NCI-H1092 (cell line): ENCODE measurements around the gene PCBD2.
A peak's percentile ranks its signal among the peaks of the same experiment; 100 is the strongest.
"Not testable (repeated sequence)": the region's sequence is repeated elsewhere in the genome, so short reads cannot be mapped to it uniquely, and the experiment has no call there.

Experiments used
- DNase-seq: peaks from one replicate; lab custom pipeline; 2025; lab: John Stamatoyannopoulos, UW

Gene PCBD2

GRCh38 chr5:134904610-134905245, at the start of gene PCBD2:
Gene PCBD2 (plus strand): TSS chr5:134905131. CDS start chr5:134905140, 9 bp downstream.
- DNase-seq, result peak; percentile 85

DNA sequence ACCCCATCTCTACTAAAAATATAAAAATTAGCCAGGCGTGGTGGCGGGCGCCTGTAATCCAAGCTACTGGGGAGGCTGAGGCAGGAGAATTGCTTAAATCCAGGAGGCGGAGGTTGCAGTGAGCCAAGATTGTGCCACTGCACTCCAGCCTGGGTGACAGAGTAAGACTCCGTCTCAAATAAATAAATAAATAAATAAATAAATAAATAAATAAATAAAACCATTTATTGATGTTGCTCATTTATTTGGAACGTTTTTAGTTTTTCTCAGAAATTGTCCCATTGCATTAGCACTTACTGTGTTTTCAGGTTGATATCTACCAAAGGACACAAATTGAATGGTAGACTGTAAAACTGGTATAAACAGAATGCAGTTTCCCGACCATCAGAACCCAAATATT, 48.5 kb upstream of the PCBD2 start:
- not testable (repeated sequence) for DNase-seq

- no peak for DNase-seq
These were observed 47.5 kb upstream of the PCBD2 start for GRCh38 chr5:134857401-134857800.

GRCh38 chr5:134864707-134865106, 40.2 kb upstream of the PCBD2 start:
- DNase-seq, result no peak

DNA sequence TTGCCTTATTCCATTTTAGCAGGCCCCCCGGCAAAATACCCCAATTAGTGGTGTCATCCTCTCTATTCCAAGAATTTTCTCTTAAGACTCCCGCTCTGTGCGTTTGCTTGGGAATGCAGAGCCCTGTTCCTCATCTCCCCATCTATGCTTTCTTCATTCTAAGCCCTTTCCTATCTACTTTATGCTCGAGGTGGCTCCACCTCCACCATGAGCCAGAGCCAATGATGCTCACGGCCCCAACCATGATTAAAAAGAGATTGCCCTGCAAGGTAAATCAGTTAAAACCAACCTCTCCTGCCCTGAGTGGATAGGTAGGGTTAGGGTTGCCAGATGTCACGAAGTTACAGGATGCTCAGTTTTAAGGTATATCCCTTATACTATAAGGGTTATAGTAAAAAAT, 31.4 kb upstream of the PCBD2 start:
- no peak for DNase-seq

GRCh38 chr5:134873987-134874830, 30.7 kb upstream of the PCBD2 start, which contains the start of gene TXNDC15:
Gene TXNDC15 (plus strand): TSS chr5:134874371. CDS start chr5:134874428, 57 bp downstream.
- DNase-seq, result peak; percentile 77

DNA sequence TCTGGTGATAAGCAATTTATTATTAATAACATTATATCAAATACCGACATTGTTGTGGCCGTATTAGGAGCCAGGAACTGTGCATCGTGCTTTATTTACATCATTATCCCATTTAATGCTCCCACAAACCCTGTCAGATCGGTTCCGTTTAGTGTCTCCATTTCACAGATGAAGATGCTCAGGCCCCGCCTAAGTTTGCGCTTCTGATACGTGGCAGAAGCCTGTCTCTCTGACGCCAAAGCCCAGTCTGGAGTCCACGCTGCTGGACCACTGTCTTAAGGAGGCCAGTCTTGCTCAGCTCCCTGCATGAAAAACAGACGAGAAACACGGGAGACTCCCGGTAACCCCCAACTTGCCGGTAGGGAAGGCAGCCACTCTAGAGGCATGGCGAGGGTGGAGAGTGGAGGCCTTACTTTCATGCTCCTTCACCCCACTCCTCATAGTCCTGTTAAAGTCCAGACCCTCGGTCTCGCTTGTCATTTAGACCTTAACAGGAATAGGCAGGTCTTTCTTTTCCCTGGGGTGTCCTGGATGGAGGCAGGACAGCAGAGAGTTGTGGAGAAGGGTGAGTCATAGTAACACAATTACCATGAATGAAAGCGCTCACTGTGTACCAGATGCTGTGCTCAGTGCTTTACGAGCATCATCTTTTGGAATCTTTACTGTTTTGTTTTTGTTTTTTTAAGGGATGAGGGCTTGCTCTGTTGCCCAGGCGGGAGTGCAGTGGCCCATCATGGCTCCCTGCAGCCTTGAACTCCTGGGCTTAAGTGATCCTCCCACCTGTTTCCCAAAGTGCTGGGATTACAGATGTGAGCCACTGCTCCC, 29.9 kb upstream of the PCBD2 start:
- DNase-seq, result peak; percentile 19

DNA sequence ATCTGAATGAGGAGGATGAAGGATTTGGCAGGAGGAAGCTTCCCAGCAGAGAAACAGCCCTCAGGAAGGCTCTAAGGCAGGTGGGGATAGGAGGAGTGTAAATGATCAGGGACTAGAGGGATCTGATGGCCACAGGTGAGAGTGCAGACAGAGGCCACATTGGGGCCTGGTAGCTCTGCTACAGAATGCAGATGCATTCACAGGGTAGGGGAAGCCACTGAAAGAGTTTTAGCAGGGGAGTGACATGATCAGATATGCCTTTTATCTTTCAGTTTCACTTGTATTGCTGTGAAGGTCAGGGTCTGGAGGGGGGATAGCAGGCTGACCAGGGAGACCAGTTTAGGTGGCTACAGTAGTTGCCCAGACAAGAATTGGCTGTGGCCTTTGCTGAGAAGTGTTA, 27.8 kb upstream of the PCBD2 start:
- no peak for DNase-seq

DNA sequence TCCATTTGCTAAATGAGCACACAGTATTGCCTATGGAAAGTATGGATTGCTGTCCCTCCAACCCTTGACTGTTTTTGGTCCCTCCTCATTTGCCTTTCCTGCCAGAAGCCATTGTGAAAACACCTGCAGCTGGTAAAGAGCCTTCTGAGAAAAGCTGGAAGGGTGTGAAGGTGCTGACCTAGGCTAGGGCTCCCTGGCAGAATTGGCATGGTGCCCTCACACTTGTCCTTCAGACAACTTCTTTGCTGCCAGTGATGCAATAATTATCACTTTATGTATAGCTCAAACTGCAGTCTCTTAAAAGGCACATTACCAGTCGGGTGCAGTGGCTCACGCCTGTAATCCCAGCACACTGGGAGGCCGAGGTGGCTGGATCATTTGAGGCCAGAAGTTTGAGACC, 26.5 kb upstream of the PCBD2 start:
- DNase-seq, result no peak

- DNase-seq, result no peak
These were observed 25.5 kb upstream of the PCBD2 start for GRCh38 chr5:134879456-134879855.

DNA sequence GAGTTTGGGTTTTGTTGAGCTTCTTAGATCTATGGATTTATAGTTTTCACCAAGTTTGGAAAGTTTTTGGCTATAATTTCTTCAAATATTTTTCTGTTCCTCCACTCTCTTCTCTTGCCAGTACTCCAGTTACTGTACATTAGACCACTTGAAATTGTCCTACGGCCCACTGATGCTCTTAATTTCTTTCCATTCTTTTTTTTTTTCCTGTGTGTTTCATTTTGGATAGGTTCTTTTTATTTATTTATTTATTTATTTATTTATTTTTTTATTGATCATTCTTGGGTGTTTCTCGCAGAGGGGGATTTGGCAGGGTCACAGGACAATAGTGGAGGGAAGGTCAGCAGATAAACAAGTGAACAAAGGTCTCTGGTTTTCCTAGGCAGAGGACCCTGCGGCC, 24.0 kb upstream of the PCBD2 start:
- not testable (repeated sequence) for DNase-seq

- DNase-seq, result not testable (repeated sequence)
These were observed 23.2 kb upstream of the PCBD2 start for GRCh38 chr5:134881711-134882110.

GRCh38 chr5:134887593-134888159, 17.3 kb upstream of the PCBD2 start:
- no peak for DNase-seq

DNA sequence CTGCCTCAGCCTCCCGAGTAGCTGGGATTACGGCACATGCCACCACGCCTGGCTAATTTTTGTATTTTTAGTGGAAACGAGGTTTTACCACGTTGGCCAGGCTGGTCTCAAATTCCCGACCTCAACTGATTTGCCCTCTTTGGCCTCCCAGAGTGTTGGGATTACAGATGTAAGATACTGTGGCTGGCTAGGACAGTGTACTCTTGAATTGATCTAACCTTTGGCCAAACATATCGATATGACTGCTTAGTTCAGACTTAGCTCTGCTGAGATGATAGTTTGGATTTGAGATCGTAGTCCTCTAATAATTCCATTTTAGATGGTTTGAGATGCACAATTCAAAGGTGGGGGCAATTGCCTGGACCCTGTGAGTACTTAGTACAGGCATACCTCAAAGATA, 15.6 kb upstream of the PCBD2 start:
- DNase-seq, result no peak

DNA sequence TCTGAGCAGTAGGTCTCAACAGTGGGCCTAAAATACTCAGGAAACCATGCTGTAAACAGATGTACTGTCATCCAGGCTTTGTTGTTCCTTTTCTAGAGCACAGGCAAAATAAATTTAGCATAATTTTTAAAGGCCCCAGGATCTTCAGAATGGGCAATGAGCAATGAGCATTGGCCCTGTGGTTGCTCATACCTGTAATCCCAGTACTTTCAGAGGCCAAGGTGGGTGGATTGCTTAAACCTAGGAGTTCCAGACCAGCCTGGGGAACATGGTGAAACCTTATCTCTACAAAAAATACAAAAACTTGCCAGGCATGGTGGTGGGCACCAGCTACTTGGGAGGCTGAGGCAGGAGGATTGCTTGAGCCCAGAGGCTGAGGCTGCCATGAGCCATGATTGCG, 13.5 kb upstream of the PCBD2 start:
- no peak for DNase-seq

- no peak for DNase-seq
These were observed 12.6 kb upstream of the PCBD2 start for GRCh38 chr5:134892282-134892681.

GRCh38 chr5:134892926-134893325, 12.0 kb upstream of the PCBD2 start:
- no peak for DNase-seq

DNA sequence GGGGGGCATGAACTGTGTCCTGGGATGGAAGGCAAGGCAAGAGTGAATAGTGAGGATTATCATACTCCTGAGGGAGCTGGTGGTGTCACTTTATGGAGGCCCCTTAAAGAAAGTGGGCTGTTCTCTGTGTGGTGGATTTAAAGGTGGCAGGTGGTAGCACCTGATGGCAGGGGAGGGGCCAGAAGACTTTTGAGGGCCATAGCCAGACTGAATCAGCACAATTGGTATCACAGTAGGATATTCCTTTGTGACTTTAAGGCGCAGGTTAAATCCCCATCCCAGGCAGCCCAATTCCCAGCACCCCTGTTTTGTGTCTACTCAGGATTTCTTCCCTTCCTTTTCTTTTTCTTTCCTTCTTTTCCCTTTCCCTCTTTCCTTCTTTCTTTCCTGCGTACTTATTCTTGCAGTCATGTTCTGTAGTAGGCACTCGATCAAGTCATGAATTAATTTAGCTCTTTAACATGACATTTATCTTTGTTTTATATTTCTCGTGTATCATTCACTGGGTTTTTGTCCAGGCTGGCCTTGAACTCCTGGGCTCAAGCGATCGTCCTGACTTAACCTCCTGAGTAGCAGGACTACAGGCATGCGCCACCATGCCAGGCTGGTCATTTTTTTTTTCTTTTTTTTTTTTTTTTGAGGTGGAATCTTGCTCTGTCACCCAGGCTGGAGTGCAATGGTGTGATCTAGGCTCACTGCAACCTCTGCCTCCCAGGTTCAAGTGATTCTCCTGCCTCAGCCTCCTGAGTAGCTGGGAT, 11.0 kb upstream of the PCBD2 start:
- DNase-seq, result no peak

DNA sequence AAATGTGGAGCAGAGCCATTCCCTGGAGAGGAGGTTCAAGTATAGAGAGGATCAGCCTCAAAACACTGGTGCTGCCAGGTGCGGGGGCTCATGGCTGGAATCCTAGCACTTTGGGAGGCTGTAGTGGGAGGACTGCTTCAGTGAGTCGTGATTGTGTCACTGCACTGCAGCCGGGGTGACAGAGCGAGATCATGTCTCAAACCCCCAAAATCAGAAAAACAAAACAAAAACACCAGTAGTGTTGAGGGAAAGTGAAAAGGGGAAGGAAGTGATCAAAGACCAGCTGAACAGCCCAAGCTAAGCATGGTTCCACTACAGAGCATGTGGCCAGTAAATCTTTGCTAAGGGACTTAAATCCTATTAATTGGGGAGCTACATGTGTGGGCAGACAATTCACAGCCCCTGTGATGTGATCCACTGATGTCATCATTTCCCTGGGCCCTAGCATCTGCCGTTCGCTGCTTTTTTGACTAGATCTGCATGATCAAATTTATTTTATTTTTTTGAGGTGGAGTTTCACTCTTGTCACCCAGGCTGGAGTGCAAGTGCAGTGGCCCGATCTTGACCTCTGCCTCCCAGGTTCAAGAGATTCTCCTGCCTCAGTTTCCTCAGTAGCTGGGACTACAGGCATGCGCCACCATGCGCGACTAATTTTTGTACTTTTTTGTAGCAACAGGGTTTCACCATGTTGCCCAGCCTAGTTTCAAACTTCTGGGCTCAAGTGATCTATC, 2.7 kb upstream of the PCBD2 start:
- DNase-seq, result no peak

- peak; percentile 64 for DNase-seq
These were observed 490 bp downstream of the PCBD2 start for GRCh38 chr5:134905246-134905996.
